ENCODE measurements around the gene DOCK1. TPM values are rescaled to one million over a fixed set of nuclear protein-coding genes. Genes with fewer than 3 reads are reported as not detected.

DOCK1 gene
- polyA plus RNA-seq, 1 of the 3 experiments (the other 2 are of a cell fraction), result 15.5 TPM

DNA sequence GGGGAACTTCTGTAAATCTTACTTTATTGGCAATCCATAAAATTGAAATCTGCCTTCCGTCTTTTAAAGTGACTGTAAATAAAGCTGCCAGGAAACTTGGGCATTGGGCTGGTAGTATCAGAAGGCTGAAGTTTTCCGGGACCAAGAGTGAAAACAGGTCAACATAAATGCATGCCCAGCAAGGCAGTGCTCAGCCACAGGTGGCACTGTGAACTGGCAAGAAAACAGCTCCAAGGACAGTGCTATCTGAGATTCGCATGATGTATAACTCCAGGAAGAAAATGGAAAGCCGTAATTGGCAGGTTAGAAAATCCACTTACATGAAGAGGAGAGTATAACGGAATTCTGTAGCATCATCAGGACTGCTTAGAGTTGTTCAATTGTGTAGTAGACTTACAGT, 293.1 kb downstream of the DOCK1 start:
- H3F3A ChIP-seq (replicated peaks; ENCODE audit: insufficient read depth), result peaks cover 5% of the 10 kb centered on the region
- no peak overlapping the region for H2AFZ ChIP-seq (ENCODE audit: low read depth)
- peaks cover 0 to 10% of the 10 kb centered on the region in 2 experiments; a peak in 1 of 4 replicates for H3K4me1 ChIP-seq (ENCODE audit: control insufficient read depth in 1 of 2, insufficient read depth in 2 of 2, low read depth in 1 of 2, low read length in 1 of 2)
- H3K4me3 ChIP-seq (ENCODE audit: low read depth in 2 of 2, low read length in 1 of 2), result no peak overlapping the region
- POLR2A ChIA-PET, result no interaction called here
- CTCF ChIA-PET, result interaction anchor here (1.2 to 6.6 kb wide), 4 partner anchors 9 to 656 kb away, joined by 5 to 29 read pairs (median 6); no protein-coding TSS in a partner anchor
- no peaks in the 10 kb centered on the region for H3K9me3 ChIP-seq
- no peak overlapping the region for H3K27ac ChIP-seq (ENCODE audit: low read depth in 2 of 2, low read length in 1 of 2)
- peaks cover 38% of the 10 kb centered on the region for H4K20me1 ChIP-seq (ENCODE audit: insufficient read depth)
- H3K9ac ChIP-seq, result no peak overlapping the region
- H3K27me3 ChIP-seq (ENCODE audit: insufficient read depth), result no peaks in the 10 kb centered on the region
- no peaks in the 10 kb centered on the region for H3K36me3 ChIP-seq (replicated peaks in 1 of 2; ENCODE audit: control insufficient read depth in 1 of 2, insufficient read depth in 2 of 2, low read length in 1 of 2)
- no peak overlapping the region for H3K4me2 ChIP-seq
- H3K79me2 ChIP-seq (ENCODE audit: insufficient read depth), result no peaks in the 10 kb centered on the region
- TF ChIP-seq RAD21 (IDR thresholded peaks at IDR 0.05; ENCODE audit: low read length) (peak; percentile 24; the same call in 1 of the 2 replicates), POLR2AphosphoS5 (IDR thresholded peaks at IDR 0.05; ENCODE audit: low read depth, low read length) (no peak)
- TF ChIP-seq, protein P1, sequence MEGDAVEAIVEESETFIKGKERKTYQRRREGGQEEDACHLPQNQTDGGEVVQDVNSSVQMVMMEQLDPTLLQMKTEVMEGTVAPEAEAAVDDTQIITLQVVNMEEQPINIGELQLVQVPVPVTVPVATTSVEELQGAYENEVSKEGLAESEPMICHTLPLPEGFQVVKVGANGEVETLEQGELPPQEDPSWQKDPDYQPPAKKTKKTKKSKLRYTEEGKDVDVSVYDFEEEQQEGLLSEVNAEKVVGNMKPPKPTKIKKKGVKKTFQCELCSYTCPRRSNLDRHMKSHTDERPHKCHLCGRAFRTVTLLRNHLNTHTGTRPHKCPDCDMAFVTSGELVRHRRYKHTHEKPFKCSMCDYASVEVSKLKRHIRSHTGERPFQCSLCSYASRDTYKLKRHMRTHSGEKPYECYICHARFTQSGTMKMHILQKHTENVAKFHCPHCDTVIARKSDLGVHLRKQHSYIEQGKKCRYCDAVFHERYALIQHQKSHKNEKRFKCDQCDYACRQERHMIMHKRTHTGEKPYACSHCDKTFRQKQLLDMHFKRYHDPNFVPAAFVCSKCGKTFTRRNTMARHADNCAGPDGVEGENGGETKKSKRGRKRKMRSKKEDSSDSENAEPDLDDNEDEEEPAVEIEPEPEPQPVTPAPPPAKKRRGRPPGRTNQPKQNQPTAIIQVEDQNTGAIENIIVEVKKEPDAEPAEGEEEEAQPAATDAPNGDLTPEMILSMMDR (IDR thresholded peaks at IDR 0.05), result peak; percentile 33
- 98% methylated on average over 5 of the region's 5 CpGs for WGBS (ENCODE audit: low lambda C conversion rate)
- DNase-seq, result no peak
- no peaks in the 10 kb centered on the region for H3K9me2 ChIP-seq

DNA sequence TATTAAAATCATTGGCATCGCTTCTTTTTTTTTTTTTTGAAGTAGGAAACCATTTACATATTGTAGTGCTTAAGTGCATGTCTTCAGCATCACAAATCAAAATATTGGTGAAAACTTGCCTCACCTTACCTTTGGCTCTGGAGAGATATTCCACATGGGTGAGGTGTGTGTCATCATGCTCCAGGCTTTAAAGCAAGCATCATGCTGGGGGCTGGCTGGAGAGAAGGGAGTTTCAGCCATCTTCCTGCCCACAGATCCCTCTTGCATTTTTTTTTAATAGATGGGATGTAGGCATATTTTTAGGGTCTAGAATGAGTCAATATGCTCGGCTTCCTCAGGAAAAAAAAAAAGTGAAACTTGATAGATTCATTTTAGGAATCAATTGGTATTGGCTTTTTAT, 293.5 kb downstream of the DOCK1 start:
- Histone ChIP-seq H3K27ac (ENCODE audit: low read depth in 2 of 2, low read length in 1 of 2) (no peak overlapping the region), H3K27me3 (ENCODE audit: insufficient read depth) (no peaks in the 10 kb centered on the region), H3K36me3 (replicated peaks in 1 of 2; ENCODE audit: control insufficient read depth in 1 of 2, insufficient read depth in 2 of 2, low read length in 1 of 2) (no peaks in the 10 kb centered on the region), H3K4me3 (ENCODE audit: low read depth in 2 of 2, low read length in 1 of 2) (no peak overlapping the region), H4K20me1 (ENCODE audit: insufficient read depth) (peaks cover 35% of the 10 kb centered on the region), H3K9me2 (no peaks in the 10 kb centered on the region), H3K4me1 (ENCODE audit: control insufficient read depth in 1 of 2, insufficient read depth in 2 of 2, low read depth in 1 of 2, low read length in 1 of 2) (peaks cover 0 to 10% of the 10 kb centered on the region in 2 experiments; a peak in 1 of 4 replicates), H3K9ac (no peak overlapping the region), H3K9me3 (no peaks in the 10 kb centered on the region), H3K4me2 (no peak overlapping the region), H3K79me2 (ENCODE audit: insufficient read depth) (no peaks in the 10 kb centered on the region), H2AFZ (ENCODE audit: low read depth) (no peak overlapping the region), H3F3A (replicated peaks; ENCODE audit: insufficient read depth) (peaks cover 2% of the 10 kb centered on the region)
- POLR2A ChIA-PET, result no interaction called here
- CTCF ChIA-PET, result interaction anchor here (1.2 to 6.6 kb wide), 4 partner anchors 8 to 656 kb away, joined by 5 to 29 read pairs (median 6); no protein-coding TSS in a partner anchor
- WGBS (ENCODE audit: low lambda C conversion rate), result 85% methylated on average over 2 of the region's 2 CpGs
- TF ChIP-seq MEF2A (IDR thresholded peaks at IDR 0.05; ENCODE audit: borderline replicate concordance, low read depth), result no peak
- no peak for TF ChIP-seq JUND (IDR thresholded peaks at IDR 0.05)
- no peak for TF ChIP-seq EZH2phosphoT487 (IDR thresholded peaks at IDR 0.05; ENCODE audit: borderline replicate concordance, low read depth)
- TF ChIP-seq YY1 (IDR thresholded peaks at IDR 0.05; ENCODE audit: low read depth), result no peak
- no peak for TF ChIP-seq GATA2 (CRISPR knock-in tag; IDR thresholded peaks at IDR 0.05)
- TF ChIP-seq, protein P2, sequence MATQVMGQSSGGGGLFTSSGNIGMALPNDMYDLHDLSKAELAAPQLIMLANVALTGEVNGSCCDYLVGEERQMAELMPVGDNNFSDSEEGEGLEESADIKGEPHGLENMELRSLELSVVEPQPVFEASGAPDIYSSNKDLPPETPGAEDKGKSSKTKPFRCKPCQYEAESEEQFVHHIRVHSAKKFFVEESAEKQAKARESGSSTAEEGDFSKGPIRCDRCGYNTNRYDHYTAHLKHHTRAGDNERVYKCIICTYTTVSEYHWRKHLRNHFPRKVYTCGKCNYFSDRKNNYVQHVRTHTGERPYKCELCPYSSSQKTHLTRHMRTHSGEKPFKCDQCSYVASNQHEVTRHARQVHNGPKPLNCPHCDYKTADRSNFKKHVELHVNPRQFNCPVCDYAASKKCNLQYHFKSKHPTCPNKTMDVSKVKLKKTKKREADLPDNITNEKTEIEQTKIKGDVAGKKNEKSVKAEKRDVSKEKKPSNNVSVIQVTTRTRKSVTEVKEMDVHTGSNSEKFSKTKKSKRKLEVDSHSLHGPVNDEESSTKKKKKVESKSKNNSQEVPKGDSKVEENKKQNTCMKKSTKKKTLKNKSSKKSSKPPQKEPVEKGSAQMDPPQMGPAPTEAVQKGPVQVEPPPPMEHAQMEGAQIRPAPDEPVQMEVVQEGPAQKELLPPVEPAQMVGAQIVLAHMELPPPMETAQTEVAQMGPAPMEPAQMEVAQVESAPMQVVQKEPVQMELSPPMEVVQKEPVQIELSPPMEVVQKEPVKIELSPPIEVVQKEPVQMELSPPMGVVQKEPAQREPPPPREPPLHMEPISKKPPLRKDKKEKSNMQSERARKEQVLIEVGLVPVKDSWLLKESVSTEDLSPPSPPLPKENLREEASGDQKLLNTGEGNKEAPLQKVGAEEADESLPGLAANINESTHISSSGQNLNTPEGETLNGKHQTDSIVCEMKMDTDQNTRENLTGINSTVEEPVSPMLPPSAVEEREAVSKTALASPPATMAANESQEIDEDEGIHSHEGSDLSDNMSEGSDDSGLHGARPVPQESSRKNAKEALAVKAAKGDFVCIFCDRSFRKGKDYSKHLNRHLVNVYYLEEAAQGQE (IDR thresholded peaks at IDR 0.05; ENCODE audit: low read depth, low read length), result no peak
- TF ChIP-seq TEAD4 (IDR thresholded peaks at IDR 0.05; ENCODE audit: borderline replicate concordance, insufficient read depth), result no peak
- no peak for TF ChIP-seq FOXJ3 (CRISPR knock-in tag; IDR thresholded peaks at IDR 0.05)
- TF ChIP-seq, protein P3, sequence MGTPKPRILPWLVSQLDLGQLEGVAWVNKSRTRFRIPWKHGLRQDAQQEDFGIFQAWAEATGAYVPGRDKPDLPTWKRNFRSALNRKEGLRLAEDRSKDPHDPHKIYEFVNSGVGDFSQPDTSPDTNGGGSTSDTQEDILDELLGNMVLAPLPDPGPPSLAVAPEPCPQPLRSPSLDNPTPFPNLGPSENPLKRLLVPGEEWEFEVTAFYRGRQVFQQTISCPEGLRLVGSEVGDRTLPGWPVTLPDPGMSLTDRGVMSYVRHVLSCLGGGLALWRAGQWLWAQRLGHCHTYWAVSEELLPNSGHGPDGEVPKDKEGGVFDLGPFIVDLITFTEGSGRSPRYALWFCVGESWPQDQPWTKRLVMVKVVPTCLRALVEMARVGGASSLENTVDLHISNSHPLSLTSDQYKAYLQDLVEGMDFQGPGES (IDR thresholded peaks at IDR 0.05; ENCODE audit: low read depth, low read length), result no peak
- TF ChIP-seq, protein P4, sequence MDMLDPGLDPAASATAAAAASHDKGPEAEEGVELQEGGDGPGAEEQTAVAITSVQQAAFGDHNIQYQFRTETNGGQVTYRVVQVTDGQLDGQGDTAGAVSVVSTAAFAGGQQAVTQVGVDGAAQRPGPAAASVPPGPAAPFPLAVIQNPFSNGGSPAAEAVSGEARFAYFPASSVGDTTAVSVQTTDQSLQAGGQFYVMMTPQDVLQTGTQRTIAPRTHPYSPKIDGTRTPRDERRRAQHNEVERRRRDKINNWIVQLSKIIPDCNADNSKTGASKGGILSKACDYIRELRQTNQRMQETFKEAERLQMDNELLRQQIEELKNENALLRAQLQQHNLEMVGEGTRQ (IDR thresholded peaks at IDR 0.05; ENCODE audit: borderline replicate concordance, low read depth, low read length), result no peak
- no peak for TF ChIP-seq GABPA (IDR thresholded peaks at IDR 0.05; ENCODE audit: low read depth)
- TF ChIP-seq RAD21 (IDR thresholded peaks at IDR 0.05; ENCODE audit: low read length), result no peak
- DNase-seq, result no peak

Data from SK-N-SH (cell line).